C4-2B (cell line): ENCODE results near the gene DNAJC8.

ENCODE experiments used
- CTCF ChIP-seq: fragments of 450-650 bp; conservative IDR thresholded peaks from 2 replicates; pipeline ENCODE4 v1.5.1; 2017; ENCODE audit warnings: mild to moderate bottlenecking
- ZFX ChIP-seq: fragments of 450-650 bp; IDR thresholded peaks from 2 replicates; pipeline ENCODE4 v1.6.1; 2017

- no peak for TF ChIP-seq CTCF
- TF ChIP-seq ZFX = no peak
These were observed 61.6 kb downstream of the DNAJC8 start for GRCh38 chr1:28171246-28171645.
